Trophoblast cell (in vitro differentiated cells and primary cell): ENCODE data around the gene SLIT1.
A peak's percentile ranks its signal among the peaks of the same experiment; 100 is the strongest.

Experiments
- DNase-seq, 2 donors: peaks; one replicate each; pipeline ENCODE4 v3.0.0-alpha.2; 2016
- H2AFZ ChIP-seq: 2 replicates; pipeline ENCODE4 v1.6.1; 2013; ENCODE audit warnings: low read length, moderate library complexity, mild to moderate bottlenecking; ENCODE audit not compliant: insufficient read depth, poor library complexity
- H2AK5ac ChIP-seq: 2 replicates; pipeline ENCODE4 v1.6.1; 2013; ENCODE audit warnings: mild to moderate bottlenecking, low read length
- H2BK120ac ChIP-seq: 2 replicates; pipeline ENCODE4 v1.6.1; 2013; ENCODE audit warnings: low read length, mild to moderate bottlenecking, moderate library complexity; ENCODE audit not compliant: insufficient read depth, poor library complexity
- H2BK12ac ChIP-seq: 2 replicates; pipeline ENCODE4 v1.6.1; 2013; ENCODE audit warnings: mild to moderate bottlenecking, low read length, moderate library complexity
- H2BK5ac ChIP-seq: 2 replicates; pipeline ENCODE4 v1.6.1; 2013; ENCODE audit warnings: low read length, low read depth, moderate library complexity, mild to moderate bottlenecking; ENCODE audit not compliant: poor library complexity
- H3K14ac ChIP-seq: 2 replicates; pipeline ENCODE4 v1.6.1; 2013; ENCODE audit warnings: mild to moderate bottlenecking, low read length
- H3K18ac ChIP-seq: 2 replicates; pipeline ENCODE4 v1.6.1; 2013; ENCODE audit warnings: mild to moderate bottlenecking, low read length
- H3K23ac ChIP-seq: 2 replicates; pipeline ENCODE4 v1.6.1; 2013; ENCODE audit warnings: low read length
- H3K27ac ChIP-seq: 2 replicates; pipeline ENCODE4 v1.5.1; 2013; ENCODE audit warnings: low read depth, mild to moderate bottlenecking, inconsistent platforms, low read length, moderate library complexity
- H3K27me3 ChIP-seq: 2 replicates; pipeline ENCODE4 v1.6.1; 2013; ENCODE audit warnings: inconsistent platforms, mild to moderate bottlenecking, low read length, moderate library complexity; ENCODE audit not compliant: insufficient read depth
- H3K36me3 ChIP-seq, 2 experiments: 1 replicate in 1 of 2; 2 replicates in 1 of 2; pipeline ENCODE4 v1.6.1; 2013; ENCODE audit warnings: low read length in 2 of 2, mild to moderate bottlenecking in 2 of 2, moderate library complexity in 1 of 2; ENCODE audit not compliant: insufficient read depth in 2 of 2, control insufficient read depth in 1 of 2
- H3K4ac ChIP-seq: 2 replicates; pipeline ENCODE4 v1.6.1; 2013; ENCODE audit warnings: low read depth, mild to moderate bottlenecking, low read length, moderate library complexity
- H3K4me1 ChIP-seq, 2 experiments: 1 replicate in 1 of 2; 2 replicates in 1 of 2; pipeline ENCODE4 v1.6.1; 2013; ENCODE audit warnings: low read length in 2 of 2, mild to moderate bottlenecking in 2 of 2, moderate library complexity in 1 of 2; ENCODE audit not compliant: insufficient read depth in 2 of 2, control insufficient read depth in 1 of 2
- H3K4me2 ChIP-seq: 2 replicates; pipeline ENCODE4 v1.6.1; 2013; ENCODE audit warnings: inconsistent platforms, mild to moderate bottlenecking, low read length, moderate library complexity
- H3K4me3 ChIP-seq: 2 replicates; pipeline ENCODE4 v1.5.1; 2013; ENCODE audit warnings: mild to moderate bottlenecking, low read depth, low read length, inconsistent platforms
- H3K79me1 ChIP-seq: one replicate; pipeline ENCODE4 v1.6.1; 2013; ENCODE audit warnings: low read length
- H3K79me2 ChIP-seq: 2 replicates; pipeline ENCODE4 v1.6.1; 2013; ENCODE audit warnings: low read length, mild to moderate bottlenecking; ENCODE audit not compliant: control insufficient read depth, insufficient read depth, poor library complexity
- H3K9ac ChIP-seq: 2 replicates; pipeline ENCODE4 v1.6.1; 2013; ENCODE audit warnings: mild to moderate bottlenecking, low read length
- H3K9me3 ChIP-seq: 2 replicates; pipeline ENCODE4 v1.6.1; 2013; ENCODE audit warnings: low read depth, mild to moderate bottlenecking, control low read depth, inconsistent platforms, low read length; ENCODE audit not compliant: insufficient read depth
- H4K12ac ChIP-seq: 2 replicates; pipeline ENCODE4 v1.6.1; 2013; ENCODE audit warnings: low read depth, mild to moderate bottlenecking, low read length, moderate library complexity
- H4K8ac ChIP-seq: 2 replicates; pipeline ENCODE4 v1.6.1; 2013; ENCODE audit warnings: low read depth, mild to moderate bottlenecking, low read length, moderate library complexity
- H4K91ac ChIP-seq: one replicate; pipeline ENCODE4 v1.6.1; 2013; ENCODE audit warnings: low read depth, mild to moderate bottlenecking, low read length, moderate library complexity
- WGBS: extraction: QIAGEN DNeasy Blood & Tissue Kit; methylation state at CpG from one replicate; pipeline ENCODE4 v1.1.7; 2013; ENCODE audit warnings: missing lambda C conversion rate; ENCODE audit not compliant: insufficient read length, insufficient coverage; ENCODE audit errors: extremely low coverage; 5-methylcytosine and 5-hydroxymethylcytosine counted together

SLIT1 gene

DNA sequence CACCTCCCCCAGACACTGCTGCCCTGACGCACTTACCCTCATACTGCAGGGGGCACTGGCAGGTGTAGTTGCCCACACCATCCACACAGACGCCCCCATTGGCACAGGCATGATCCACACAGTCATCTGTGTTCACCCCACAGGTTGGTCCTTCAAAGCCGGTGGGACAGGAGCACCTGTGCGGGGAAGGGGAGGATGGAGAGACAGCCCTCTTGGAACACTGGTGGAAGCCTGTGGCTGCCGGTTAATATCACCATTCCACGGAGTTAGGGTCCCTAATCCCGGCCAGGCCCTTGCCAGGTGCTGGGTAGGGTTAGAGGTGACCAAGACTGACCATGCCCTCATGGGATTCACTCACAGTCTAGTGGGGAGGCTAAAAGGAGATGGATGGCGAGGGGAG lies 171.8 kb downstream of the SLIT1 start:
- H3K9me3 ChIP-seq, result no peaks in the 10 kb centered on the region
- H3K27ac ChIP-seq, result no peak overlapping the region
- no peak overlapping the region for H3K23ac ChIP-seq
- DNase-seq, result no peak
- H2AK5ac ChIP-seq, result no peak overlapping the region
- H3K36me3 ChIP-seq, result no peaks in the 10 kb centered on the region
- no peaks in the 10 kb centered on the region for H3K79me2 ChIP-seq
- H3K18ac ChIP-seq, result no peak overlapping the region
- no peak overlapping the region for H3K4me3 ChIP-seq
- no peak overlapping the region for H2BK120ac ChIP-seq
- no CpG with 5 or more reads among the region's 8 CpGs for WGBS
- no peak overlapping the region for H4K12ac ChIP-seq
- no peaks in the 10 kb centered on the region for H3K4me1 ChIP-seq
- no peak overlapping the region for H2AFZ ChIP-seq
- H3K79me1 ChIP-seq, result no peaks in the 10 kb centered on the region
- no peak overlapping the region for H4K8ac ChIP-seq
- no peak overlapping the region for H4K91ac ChIP-seq
- no peak overlapping the region for H3K14ac ChIP-seq
- no peak overlapping the region for H3K4ac ChIP-seq
- no peak overlapping the region for H2BK5ac ChIP-seq
- H2BK12ac ChIP-seq, result no peak overlapping the region
- H3K4me2 ChIP-seq, result no peak overlapping the region
- H3K27me3 ChIP-seq, result no peaks in the 10 kb centered on the region
- no peak overlapping the region for H3K9ac ChIP-seq

DNA sequence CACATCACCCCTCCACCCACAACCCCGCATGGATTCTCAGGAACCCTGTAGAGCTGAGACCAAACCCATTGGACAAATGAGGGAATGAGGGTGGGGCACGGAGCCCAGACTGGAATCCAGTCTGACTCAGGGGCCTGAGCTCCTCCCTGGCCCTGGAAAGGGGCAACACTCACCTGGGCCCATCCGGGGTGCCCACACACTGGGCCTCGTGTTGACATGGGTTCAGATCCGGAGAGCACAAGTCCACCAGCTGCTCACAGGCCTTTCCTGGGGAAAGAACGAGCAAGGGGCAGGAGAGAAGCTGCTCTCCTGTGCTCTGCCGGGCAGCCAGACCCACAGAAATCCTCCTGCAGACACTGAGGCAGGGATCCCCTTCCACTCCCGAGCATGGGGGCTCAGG lies 172.2 kb downstream of the SLIT1 start:
- Histone ChIP-seq H2AFZ (no peak overlapping the region), H3K27ac (no peak overlapping the region), H3K79me1 (no peaks in the 10 kb centered on the region), H3K23ac (no peak overlapping the region), H3K4me1 (no peaks in the 10 kb centered on the region), H3K4ac (no peak overlapping the region), H4K12ac (no peak overlapping the region), H2AK5ac (no peak overlapping the region), H3K9ac (no peak overlapping the region), H3K4me3 (no peak overlapping the region), H3K14ac (no peak overlapping the region), H2BK12ac (no peak overlapping the region), H3K4me2 (no peak overlapping the region), H3K18ac (no peak overlapping the region), H2BK120ac (no peak overlapping the region), H4K91ac (no peak overlapping the region), H3K9me3 (no peaks in the 10 kb centered on the region), H3K36me3 (no peaks in the 10 kb centered on the region), H2BK5ac (no peak overlapping the region), H3K27me3 (no peaks in the 10 kb centered on the region), H4K8ac (no peak overlapping the region), H3K79me2 (no peaks in the 10 kb centered on the region)
- no CpG with 5 or more reads among the region's 8 CpGs for WGBS
- DNase-seq, result peak in 1 of 2 donors; percentile 4

DNA sequence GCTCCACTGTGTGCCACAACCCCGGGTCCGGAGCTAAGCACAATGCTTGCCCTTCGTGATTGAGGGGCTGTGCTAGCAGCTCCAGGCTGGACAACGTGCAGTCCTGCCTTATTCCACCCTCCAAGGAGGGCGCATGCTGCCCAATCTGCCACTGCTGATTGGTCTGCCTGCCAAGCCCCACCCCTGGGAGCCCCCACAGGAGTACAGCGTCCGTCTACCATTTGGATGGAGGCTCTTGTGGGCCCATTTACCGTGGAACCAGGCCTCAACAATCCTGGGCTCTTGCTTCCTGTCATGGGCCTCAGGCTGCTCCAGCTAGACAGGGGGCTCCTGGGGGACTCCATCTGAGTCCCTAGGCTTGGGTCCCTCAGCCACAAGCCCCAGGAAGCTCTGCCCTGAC lies 173.3 kb downstream of the SLIT1 start:
- Histone ChIP-seq H3K79me2 (no peaks in the 10 kb centered on the region), H3K79me1 (no peaks in the 10 kb centered on the region), H3K4me1 (no peaks in the 10 kb centered on the region), H3K4me2 (no peak overlapping the region), H4K91ac (no peak overlapping the region), H3K18ac (no peak overlapping the region), H2BK12ac (no peak overlapping the region), H3K9ac (no peak overlapping the region), H2AFZ (no peak overlapping the region), H3K4me3 (no peak overlapping the region), H2BK5ac (no peak overlapping the region), H2BK120ac (no peak overlapping the region), H4K12ac (no peak overlapping the region), H3K27me3 (no peaks in the 10 kb centered on the region), H3K27ac (no peak overlapping the region), H3K9me3 (no peaks in the 10 kb centered on the region), H2AK5ac (no peak overlapping the region), H3K4ac (no peak overlapping the region), H3K36me3 (no peaks in the 10 kb centered on the region), H3K23ac (no peak overlapping the region), H4K8ac (no peak overlapping the region), H3K14ac (no peak overlapping the region)
- no peak for DNase-seq
- no CpG with 5 or more reads among the region's 8 CpGs for WGBS

DNA sequence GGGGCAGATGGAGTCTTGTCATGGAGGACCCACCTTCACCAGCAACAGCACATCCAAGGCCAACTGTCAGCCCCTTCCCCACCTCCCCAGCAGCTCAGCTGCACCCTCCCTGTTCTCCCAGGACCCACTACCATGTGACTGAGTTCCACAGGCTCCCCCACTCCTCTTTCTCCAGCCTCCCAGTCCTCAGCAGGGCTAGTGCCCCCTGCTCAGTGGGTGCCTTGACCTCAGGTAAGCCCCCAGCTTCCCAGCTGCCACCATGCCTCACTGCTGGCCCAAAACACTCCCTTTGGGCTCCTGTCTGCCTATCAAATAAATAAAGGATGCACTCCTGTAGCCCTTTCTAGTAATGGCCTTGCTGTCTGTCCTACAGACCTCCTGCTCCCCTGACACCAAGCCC lies 174.4 kb downstream of the SLIT1 start:
- DNase-seq, result no peak
- H3K27ac ChIP-seq, result no peak overlapping the region
- no peak overlapping the region for H3K4ac ChIP-seq
- no peak overlapping the region for H4K91ac ChIP-seq
- no peak overlapping the region for H4K12ac ChIP-seq
- no peaks in the 10 kb centered on the region for H3K36me3 ChIP-seq
- H3K9me3 ChIP-seq, result peaks cover 1% of the 10 kb centered on the region
- H2BK120ac ChIP-seq, result no peak overlapping the region
- no peak overlapping the region for H2BK12ac ChIP-seq
- no peak overlapping the region for H3K4me3 ChIP-seq
- H3K4me1 ChIP-seq, result no peaks in the 10 kb centered on the region
- no peaks in the 10 kb centered on the region for H3K79me1 ChIP-seq
- no peak overlapping the region for H3K14ac ChIP-seq
- H4K8ac ChIP-seq, result no peak overlapping the region
- H3K27me3 ChIP-seq, result no peaks in the 10 kb centered on the region
- H3K9ac ChIP-seq, result no peak overlapping the region
- H2AK5ac ChIP-seq, result no peak overlapping the region
- H3K79me2 ChIP-seq, result no peaks in the 10 kb centered on the region
- H3K23ac ChIP-seq, result no peak overlapping the region
- H2BK5ac ChIP-seq, result no peak overlapping the region
- H3K4me2 ChIP-seq, result no peak overlapping the region
- H2AFZ ChIP-seq, result no peak overlapping the region
- H3K18ac ChIP-seq, result no peak overlapping the region
